ENCODE results near the gene FAM110C. TPM values are rescaled to one million over a fixed set of nuclear protein-coding genes. Genes with fewer than 3 reads are reported as not detected.

FAM110C gene
- total and polyA plus RNA-seq, 2 of the 8 experiments (the other 6 are each of a cell fraction or from before 2014, with no cell fraction given), result 4.8 to 13.2 TPM

DNA sequence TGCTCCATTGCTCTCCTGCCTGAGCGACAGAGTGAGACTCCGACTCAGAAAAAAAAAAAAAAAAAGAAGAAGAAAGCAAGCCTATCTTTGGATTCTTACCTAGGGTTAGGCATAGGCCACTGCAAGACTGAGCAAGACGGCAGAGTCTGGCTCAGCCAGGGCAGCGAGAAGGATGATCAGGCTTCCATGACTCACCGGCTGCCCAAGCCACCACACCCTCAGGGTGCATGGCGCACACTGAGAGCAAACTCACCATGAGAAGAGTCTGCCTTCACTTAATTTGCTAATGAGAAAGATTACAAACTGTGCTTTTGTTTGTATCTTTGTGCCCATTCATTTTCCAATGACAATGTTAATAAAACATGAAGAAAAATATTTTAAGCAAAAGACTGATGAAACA is 8.2 kb downstream of the FAM110C start (continued):
- TF ChIP-seq CREB1 (IDR thresholded peaks at IDR 0.05), result no peak
- no peak for TF ChIP-seq POLR2AphosphoS5 (IDR thresholded peaks at IDR 0.05; ENCODE audit: low read depth, low read length)
- TF ChIP-seq CTBP2 (IDR thresholded peaks at IDR 0.05; ENCODE audit: borderline replicate concordance, insufficient read depth, insufficient read length, low read length), result no peak
- TF ChIP-seq NRF1 (IDR thresholded peaks at IDR 0.05; ENCODE audit: low read depth, low read length), result no peak
